Measurements from ENCODE around the gene TRIM66.

- TF ChIP-seq CTCF (IDR thresholded peaks at IDR 0.05) (no peak), POLR2A (IDR thresholded peaks at IDR 0.05) (no peak)
Measured at GRCh38 chr11:8694137-8694536, 11.7 kb upstream of the TRIM66 start.
